ENCODE measurements around the gene EARS2. TPM values are rescaled to one million over a fixed set of nuclear protein-coding genes. Genes with fewer than 3 reads are reported as not detected.

The EARS2 gene
- total and polyA plus RNA-seq, 3 donors from 2014 or later: 32.3 to 76.7 (median 55.9) TPM

GRCh38 chr16:23482778-23483177, 74.4 kb downstream of the EARS2 start:
- Histone ChIP-seq H3K36me3 (ENCODE audit: low read depth, missing control alignments) (no peaks in the 10 kb centered on the region), H3K4me3 (no peak overlapping the region), H3K27ac (no peak overlapping the region), H3K9me3 (no peaks in the 10 kb centered on the region), H3K27me3 (no peaks in the 10 kb centered on the region), H3K4me1 (no peaks in the 10 kb centered on the region)
- intact Hi-C loops (cut with DNase I; ENCODE audit: low total_unique reads): no loop called here
- TF ChIP-seq CTCF (IDR thresholded peaks at IDR 0.05): no peak
- TF ChIP-seq POLR2A (IDR thresholded peaks at IDR 0.05): no peak
- no peak for DNase-seq
- 89 to 90% methylated on average over 14 of the region's 14 CpGs for WGBS, 2 donors

- H3K4me3 ChIP-seq: no peak overlapping the region
- H3K36me3 ChIP-seq (ENCODE audit: low read depth, missing control alignments): no peaks in the 10 kb centered on the region
- WGBS, 2 donors: 93 to 96% methylated on average over 4 of the region's 4 CpGs
- no peak for DNase-seq
- no peaks in the 10 kb centered on the region for H3K9me3 ChIP-seq
- no peaks in the 10 kb centered on the region for H3K4me1 ChIP-seq
- intact Hi-C loops (cut with DNase I; ENCODE audit: low total_unique reads): no loop called here
- no peak overlapping the region for H3K27ac ChIP-seq
- TF ChIP-seq CTCF (IDR thresholded peaks at IDR 0.05): no peak
- no peak for TF ChIP-seq POLR2A (IDR thresholded peaks at IDR 0.05)
- no peaks in the 10 kb centered on the region for H3K27me3 ChIP-seq
Measured at GRCh38 chr16:23480257-23480656, 76.9 kb downstream of the EARS2 start.

GRCh38 chr16:23479138-23479537, 78.0 kb downstream of the EARS2 start:
- H3K27ac ChIP-seq: no peak overlapping the region
- no peak for DNase-seq
- WGBS, 2 donors: 89 to 90% methylated on average over 3 of the region's 3 CpGs
- no peaks in the 10 kb centered on the region for H3K27me3 ChIP-seq
- no peaks in the 10 kb centered on the region for H3K4me1 ChIP-seq
- H3K4me3 ChIP-seq: no peak overlapping the region
- TF ChIP-seq CTCF (IDR thresholded peaks at IDR 0.05): no peak
- no peak for TF ChIP-seq POLR2A (IDR thresholded peaks at IDR 0.05)
- intact Hi-C loops (cut with DNase I; ENCODE audit: low total_unique reads): no loop called here
- H3K36me3 ChIP-seq (ENCODE audit: low read depth, missing control alignments): no peaks in the 10 kb centered on the region
- H3K9me3 ChIP-seq: no peaks in the 10 kb centered on the region

GRCh38 chr16:23478566-23478965, 78.6 kb downstream of the EARS2 start:
- intact Hi-C loops (cut with DNase I; ENCODE audit: low total_unique reads): no loop called here
- H3K4me3 ChIP-seq: no peak overlapping the region
- no peak for TF ChIP-seq CTCF (IDR thresholded peaks at IDR 0.05)
- no peak for TF ChIP-seq POLR2A (IDR thresholded peaks at IDR 0.05)
- no peaks in the 10 kb centered on the region for H3K9me3 ChIP-seq
- WGBS, 2 donors: 98 to 100% methylated on average over 1 to 3 of the region's 3 CpGs
- no peaks in the 10 kb centered on the region for H3K4me1 ChIP-seq
- no peak overlapping the region for H3K27ac ChIP-seq
- DNase-seq: no peak
- no peaks in the 10 kb centered on the region for H3K27me3 ChIP-seq
- H3K36me3 ChIP-seq (ENCODE audit: low read depth, missing control alignments): no peaks in the 10 kb centered on the region

- WGBS, 2 donors: 98 to 100% methylated on average over 1 of the region's 1 CpG
- H3K36me3 ChIP-seq (ENCODE audit: low read depth, missing control alignments): no peaks in the 10 kb centered on the region
Measured at GRCh38 chr16:23476289-23476688, 80.9 kb downstream of the EARS2 start.

More at GRCh38 chr16:23476289-23476688, 80.9 kb downstream of the EARS2 start:
- Histone ChIP-seq H3K4me1 (no peaks in the 10 kb centered on the region), H3K4me3 (no peak overlapping the region), H3K9me3 (no peaks in the 10 kb centered on the region), H3K27me3 (no peaks in the 10 kb centered on the region), H3K27ac (no peak overlapping the region)
- TF ChIP-seq CTCF (IDR thresholded peaks at IDR 0.05) (no peak), POLR2A (IDR thresholded peaks at IDR 0.05) (no peak)
- DNase-seq: no peak
- intact Hi-C loops (cut with DNase I; ENCODE audit: low total_unique reads): no loop called here
